Measurements from ENCODE around the gene SMIM5.
A peak's percentile ranks its signal among the peaks of the same experiment; 100 is the strongest.

The SMIM5 gene

GRCh38 chr17:75603123-75603522 is 30.1 kb upstream of the SMIM5 start:
- DNase-seq, result no peak

DNA sequence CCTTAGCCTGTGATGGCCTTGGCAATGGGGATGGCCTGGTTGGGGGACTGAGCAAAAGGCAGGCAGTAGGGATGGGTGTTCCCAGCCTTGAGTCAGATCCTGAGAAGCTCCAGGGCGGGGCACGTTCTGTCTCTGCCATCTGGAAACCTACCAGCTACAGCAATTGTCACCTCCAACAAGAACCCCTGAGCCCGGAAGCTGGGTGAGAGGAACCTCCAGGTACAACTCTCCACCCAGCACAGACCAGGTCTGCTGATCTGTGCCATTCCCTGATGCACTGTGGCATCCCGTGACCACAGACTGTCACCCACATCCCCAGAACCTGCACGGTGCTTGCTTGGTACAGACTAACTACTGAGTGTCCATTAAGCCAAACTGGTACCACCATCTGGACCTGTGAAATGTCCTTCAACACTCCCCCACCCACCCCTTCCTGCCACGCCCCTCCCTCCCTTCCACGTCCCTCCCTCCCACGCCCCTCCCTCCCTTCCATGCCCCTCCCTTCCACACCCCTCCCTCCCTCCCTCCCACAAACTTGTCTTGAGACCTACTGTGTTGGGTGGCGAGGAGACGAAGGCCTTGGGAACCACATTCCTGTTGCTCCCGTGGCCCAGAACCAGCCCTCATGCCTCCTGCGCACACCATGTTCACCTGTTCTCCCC is 29.1 kb upstream of the SMIM5 start:
- no peak for DNase-seq

DNA sequence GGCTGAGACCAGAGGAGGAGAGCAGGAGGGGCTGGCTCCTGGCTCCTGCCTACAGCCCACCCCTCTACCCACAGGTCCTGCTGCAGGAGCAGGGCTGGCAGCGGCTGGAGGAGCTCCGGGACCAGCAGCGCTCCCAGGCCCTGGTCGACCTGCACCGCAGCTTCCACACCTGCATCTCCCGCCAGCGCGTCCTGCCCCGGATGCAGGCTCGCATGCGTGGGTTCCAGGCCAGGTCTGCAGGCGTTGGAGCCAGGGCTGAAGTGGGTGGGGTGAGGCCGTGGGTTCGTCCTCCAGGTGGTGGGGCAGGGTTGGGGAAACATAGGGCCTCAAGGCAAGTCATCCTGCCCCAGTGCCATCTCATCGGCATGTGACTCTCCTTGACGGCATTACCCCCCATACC is 27.4 kb upstream of the SMIM5 start:
- DNase-seq, result no peak

GRCh38 chr17:75607086-75607485 is 26.1 kb upstream of the SMIM5 start:
- DNase-seq, result no peak

GRCh38 chr17:75610103-75610984 is 22.9 kb upstream of the SMIM5 start:
- no peak for DNase-seq

DNA sequence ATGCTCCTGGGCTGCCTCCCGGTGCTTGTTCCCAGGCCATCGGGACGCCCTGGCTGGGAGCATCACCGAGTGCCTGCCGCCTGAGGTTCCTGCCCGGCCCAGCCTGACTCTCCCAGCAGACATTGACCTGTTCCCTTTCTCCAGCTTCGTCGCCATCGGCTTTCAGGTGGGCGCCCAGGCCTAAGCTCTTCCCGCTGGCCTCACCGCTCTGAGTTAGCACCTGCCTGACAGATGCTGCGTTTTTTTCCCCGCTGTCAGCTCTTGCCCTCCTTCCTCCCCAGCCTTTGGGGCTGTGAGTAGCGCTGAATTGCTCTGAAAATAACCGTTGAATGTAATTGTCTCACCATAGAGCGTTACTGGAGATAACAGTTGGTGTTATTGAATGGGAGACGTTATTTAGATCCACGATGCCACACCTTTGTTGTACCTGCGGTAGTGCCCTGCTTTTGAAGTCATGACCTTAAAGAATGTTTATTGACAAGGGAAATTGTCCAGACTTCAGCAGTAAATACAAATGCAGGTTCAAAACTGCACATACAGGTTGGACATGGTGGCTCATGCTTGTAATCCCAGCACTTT is 21.3 kb upstream of the SMIM5 start:
- no peak for DNase-seq

DNA sequence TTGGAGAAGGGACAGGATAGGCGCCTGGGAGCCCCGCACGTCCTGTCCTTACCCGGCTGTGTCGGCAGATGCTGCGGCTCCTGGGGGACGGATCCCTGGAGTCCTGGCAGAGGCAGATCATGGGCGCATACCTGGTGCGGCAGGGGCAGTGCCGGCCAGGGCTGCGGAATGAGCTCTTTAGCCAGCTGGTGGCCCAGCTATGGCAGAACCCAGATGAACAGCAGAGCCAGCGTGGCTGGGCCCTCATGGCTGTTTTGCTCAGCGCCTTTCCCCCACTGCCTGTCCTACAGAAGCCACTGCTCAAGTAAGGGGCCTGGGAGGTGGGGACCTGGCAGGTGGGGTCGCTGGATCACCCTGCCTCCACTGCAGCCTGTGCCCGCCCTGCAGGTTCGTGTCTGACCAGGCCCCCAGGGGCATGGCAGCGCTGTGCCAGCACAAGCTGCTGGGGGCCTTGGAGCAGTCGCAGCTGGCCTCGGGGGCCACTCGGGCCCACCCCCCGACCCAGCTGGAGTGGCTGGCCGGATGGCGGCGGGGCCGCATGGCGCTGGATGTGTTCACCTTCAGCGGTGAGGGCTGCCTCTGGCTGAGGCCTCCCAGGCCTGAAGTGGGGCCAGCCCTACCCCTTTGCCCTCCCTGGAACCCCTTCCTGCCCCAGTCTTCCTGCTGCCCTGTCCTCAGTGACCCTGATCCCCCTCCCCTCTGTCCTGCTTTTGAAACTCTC is 20.2 kb upstream of the SMIM5 start:
- no peak for DNase-seq

DNA sequence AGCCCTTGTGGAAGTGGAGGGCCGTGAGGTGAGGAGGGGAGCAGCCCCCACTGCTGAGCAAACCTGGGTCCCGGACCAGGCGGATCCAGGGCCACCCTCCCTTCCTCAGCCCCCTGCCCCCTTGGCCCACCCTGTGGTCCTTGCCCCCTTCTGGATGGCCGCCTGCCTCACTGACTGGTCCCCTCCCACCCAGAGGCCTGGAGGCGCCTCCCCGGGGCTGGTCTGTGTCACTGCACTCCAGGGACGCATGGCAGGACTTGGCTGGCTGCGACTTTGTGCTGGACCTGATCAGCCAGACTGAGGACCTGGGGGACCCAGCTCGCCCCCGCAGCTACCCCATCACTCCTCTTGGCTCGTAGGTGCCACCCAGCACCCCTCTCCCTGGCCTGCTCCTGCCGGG is 19.2 kb upstream of the SMIM5 start:
- DNase-seq, result no peak

- no peak for DNase-seq
Measured at GRCh38 chr17:75614556-75615270, 18.5 kb upstream of the SMIM5 start.

GRCh38 chr17:75615301-75615700 is 17.9 kb upstream of the SMIM5 start:
- no peak for DNase-seq

DNA sequence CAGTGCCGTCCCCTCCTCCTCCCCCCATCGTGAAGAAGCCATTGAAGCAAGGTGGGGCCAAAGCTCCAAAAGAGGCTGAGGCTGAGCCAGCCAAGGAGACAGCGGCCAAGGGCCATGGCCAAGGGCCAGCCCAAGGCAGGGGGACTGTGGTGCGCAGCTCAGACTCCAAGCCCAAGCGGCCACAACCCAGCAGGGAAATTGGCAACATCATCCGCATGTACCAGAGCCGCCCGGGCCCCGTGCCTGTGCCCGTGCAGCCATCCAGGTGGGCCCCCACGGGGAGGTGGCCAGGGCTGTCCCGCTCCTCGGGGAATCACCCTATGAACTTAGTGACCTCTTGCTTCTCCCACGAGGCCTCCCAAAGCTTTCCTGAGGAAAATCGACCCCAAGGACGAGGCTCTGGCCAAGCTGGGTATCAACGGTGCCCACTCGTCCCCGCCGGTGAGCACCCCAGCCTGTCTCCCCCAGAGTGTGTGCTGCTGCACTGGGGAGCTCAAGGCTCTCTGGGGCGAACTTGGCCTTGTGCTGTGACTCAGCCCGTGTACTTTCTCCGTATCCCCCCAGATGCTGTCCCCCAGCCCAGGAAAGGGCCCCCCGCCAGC is 16.6 kb upstream of the SMIM5 start:
- no peak for DNase-seq

DNA sequence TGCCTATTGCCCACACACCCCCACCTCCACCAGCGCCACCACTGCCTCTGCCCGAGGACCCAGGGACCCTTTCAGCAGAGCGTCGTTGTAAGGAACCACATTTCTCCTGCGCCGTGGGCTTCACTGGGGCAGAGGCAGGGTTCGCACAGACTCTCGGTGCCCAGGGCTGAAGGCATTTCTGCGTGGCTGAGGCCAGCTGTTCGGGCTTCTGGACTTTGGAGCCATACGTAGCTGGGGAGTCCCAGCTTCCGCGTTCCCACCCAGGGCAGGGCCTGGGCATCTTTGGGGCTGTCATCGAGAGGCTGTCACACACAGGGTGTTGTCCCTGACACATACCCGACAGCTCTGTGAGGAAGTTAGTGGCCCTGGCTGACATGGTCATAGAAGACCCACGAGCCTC is 16.0 kb upstream of the SMIM5 start:
- DNase-seq, result no peak

GRCh38 chr17:75617675-75618074 is 15.6 kb upstream of the SMIM5 start:
- DNase-seq, result no peak

DNA sequence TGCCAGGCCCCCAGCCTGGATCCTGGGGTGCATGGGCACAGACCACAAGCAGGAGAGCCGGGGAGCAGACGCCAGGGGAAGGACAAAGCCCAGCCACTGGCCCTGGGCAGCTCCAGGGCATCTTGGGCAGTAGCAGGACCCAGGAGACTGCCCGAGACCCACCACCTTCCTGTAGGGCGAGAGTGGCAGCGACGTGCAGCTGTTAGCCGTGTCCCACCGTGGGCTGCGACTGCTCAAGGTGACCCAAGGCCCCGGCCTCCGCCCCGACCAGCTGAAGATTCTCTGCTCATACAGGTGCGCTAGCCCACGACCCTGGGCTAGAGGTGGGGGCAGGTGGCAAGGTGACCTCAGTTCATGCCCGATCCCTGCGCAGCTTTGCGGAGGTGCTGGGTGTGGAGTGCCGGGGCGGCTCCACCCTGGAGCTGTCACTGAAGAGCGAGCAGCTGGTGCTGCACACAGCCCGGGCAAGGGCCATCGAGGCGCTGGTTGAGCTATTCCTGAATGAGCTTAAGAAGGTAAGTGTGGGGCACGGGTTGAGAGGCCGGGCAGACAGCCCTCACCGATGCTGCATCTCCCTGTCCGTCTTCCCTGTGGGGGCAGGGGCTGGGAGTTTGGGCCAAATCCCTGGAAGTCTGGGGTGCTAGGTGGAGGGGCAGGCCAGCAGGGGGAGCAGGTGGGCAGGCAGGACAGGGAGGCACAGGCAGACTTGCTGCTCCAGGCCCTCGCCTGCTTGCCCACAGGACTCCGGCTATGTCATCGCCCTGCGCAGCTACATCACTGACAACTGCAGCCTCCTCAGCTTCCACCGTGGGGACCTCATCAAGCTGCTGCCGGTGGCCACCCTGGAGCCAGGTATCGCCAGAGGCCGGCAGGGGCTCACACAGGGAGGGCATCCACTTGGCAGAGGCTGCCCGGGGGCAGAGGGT is 13.5 kb upstream of the SMIM5 start:
- DNase-seq, result peak; percentile 24

DNA sequence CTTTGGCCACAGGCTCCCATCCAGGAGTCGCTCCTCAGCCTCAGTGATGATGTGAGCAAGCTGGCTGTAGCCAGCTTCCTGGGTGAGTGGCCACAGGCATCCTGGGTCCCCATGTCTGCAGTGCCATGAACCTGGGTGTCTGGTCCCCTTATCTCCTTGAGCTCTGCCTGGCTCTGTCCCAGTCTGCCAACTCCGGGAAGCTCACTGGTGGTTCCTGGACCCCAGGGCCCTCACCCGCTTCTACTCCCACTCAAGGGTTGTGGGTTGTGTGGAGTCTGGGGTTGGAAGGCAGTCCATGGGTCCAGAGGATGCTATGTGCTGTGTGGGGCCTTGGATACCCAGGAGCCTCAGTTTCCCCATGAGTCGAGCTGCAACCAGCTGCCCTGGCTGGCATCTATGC is 11.7 kb upstream of the SMIM5 start:
- no peak for DNase-seq

GRCh38 chr17:75622076-75622475 is 11.2 kb upstream of the SMIM5 start:
- DNase-seq, result no peak

DNA sequence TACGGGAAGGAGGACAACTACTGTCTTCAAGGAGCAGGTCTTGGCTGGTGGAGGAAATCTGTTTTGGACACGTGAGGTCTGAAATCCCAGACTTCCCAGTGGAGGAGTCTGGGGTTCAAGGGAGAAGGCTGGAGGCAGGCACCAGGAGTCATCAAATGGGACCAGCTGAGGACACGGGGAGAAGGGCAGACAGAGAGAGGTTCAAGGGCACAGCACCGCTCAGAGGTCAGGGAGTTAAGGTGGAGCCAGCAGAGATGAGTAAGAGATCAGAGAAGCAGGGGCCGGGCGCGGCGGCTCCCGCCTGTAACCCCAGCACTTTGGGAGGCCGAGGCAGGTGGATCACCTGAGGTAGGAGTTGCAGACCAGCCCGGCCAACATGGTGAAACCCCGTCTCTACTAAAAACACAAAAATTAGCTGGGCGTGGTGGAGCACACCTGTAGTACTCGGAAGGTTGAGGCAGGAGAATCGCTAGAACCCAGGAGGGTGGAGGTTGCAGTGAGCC is 10.4 kb upstream of the SMIM5 start:
- DNase-seq, result no peak

GRCh38 chr17:75623386-75623785 is 9.8 kb upstream of the SMIM5 start:
- DNase-seq, result no peak

DNA sequence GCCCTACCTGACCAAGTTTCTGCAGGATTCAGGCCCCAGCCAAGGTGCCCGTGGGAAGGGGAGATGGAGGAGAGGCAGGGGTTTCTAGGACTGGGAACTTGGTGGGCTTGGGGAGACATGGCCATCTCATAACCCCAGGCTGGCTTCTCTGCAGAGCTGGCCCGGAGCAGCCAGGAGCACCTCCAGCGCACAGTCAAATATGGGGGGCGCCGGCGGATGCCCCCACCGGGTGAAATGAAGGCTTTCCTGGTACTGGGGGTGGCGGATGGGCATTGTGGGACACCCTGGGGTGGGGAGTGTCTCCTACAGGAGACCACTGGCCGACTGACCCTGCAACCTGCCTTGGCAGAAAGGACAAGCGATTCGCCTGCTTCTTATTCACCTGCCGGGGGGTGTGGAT is 9.2 kb upstream of the SMIM5 start:
- no peak for DNase-seq

DNA sequence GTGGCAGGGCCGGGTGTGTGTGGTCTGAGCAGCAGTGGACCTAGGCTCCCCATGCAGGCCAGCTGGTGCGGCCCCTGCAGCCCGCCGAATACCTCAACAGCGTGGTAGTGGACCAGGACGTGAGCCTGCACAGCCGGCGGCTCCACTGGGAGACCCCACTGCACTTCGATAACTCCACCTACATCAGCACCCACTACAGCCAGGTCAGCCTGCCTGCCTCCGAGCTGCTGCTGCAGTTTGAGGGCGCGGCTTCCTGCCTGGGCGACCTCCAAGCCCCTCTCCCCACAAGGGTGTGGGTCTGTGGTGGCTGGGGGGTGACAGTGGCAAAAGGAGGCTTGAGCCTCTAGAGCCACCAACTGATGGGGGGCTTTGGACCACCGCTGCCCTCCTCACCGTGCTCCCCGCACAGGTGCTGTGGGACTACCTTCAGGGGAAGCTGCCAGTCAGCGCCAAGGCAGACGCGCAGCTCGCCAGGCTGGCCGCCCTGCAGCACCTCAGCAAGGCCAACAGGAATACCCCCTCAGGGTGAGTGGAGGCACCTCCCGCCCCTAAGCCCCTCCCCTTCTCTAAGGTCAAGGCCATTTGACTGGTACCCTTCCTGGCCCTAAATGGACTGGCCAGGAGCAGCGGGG is 8.4 kb upstream of the SMIM5 start:
- DNase-seq, result no peak
